Brain pericyte (primary cell): ENCODE data around the gene GCLM.
"Not testable (repeated sequence)": the region's sequence is repeated elsewhere in the genome, so short reads cannot be mapped to it uniquely, and the experiment has no call there.

Experiments used
- DNase-seq: peaks from one replicate; pipeline ENCODE4 v3.0.0-alpha.2; 2012; ENCODE audit warnings: low read depth, low spot score

GCLM gene

DNA sequence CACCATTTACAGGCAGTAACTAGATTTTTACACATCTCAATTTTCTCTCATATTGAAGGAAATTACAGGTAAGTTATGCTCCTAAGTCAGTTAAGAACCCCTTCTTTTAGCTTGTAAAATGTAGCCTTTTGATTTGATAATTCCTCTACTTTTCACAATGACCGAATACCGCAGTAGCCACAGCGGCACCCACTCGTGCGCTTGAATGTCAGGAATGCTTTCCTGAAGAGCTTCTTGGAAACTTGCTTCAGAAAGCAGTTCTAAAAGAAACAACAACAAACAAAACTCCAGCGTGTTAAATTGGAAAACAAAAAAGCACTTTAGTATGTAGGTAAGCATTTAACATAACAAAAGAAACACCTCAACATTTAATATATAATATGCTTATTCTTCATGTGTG is 20.3 kb downstream of the GCLM start:
- DNase-seq, result no peak

GRCh38 chr1:93882269-93882668 is 27.0 kb downstream of the GCLM start:
- no peak for DNase-seq

GRCh38 chr1:93880731-93881130 is 28.5 kb downstream of the GCLM start:
- no peak for DNase-seq

- DNase-seq, result peak; percentile 70
Measured at GRCh38 chr1:93878889-93879586, 30.2 kb downstream of the GCLM start, which contains the start of gene DNTTIP2. TSS of gene DNTTIP2 (minus strand) at chr1:93879206. CDS start at chr1:93879148, 58 bp downstream.

DNA sequence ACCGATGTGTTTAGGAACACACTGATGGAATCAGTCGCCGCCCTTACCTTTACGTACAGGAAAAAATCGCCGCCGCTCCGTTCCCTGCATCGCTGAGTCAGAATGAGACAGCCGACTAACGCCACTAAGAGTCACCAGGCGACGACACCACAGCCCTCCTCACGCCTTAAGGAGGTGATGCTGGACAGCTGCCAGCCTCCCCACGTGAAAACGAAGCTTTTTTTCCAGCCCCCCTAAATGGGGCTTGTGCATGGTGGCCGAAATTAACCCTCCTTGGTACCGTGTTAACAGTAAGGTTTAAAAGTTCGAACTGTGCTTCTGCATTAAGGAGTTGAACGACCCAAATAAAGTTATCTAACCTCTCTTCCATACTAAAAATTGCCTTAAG is 30.7 kb downstream of the GCLM start:
- no peak for DNase-seq

- DNase-seq, result no peak
Measured at GRCh38 chr1:93877529-93877928, 31.7 kb downstream of the GCLM start.

DNA sequence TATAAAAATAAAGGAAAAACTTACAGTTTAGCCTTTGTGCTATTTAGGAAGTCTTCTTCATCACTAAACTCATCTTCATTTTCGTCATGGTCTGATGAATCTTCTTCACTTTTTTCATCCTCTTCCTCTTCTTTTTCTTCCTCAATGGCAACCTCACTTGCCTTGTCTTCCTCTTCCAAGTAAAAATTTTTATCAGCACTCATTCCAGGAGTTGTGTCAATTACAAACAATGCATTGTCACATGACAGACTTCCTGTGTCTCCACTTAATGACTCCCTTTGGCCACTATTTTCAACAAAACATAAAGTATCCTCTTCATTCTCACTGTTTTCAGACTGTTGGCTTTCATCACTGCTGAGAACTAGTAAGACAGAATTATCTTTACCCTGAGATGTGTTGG is 33.0 kb downstream of the GCLM start:
- DNase-seq, result no peak

DNA sequence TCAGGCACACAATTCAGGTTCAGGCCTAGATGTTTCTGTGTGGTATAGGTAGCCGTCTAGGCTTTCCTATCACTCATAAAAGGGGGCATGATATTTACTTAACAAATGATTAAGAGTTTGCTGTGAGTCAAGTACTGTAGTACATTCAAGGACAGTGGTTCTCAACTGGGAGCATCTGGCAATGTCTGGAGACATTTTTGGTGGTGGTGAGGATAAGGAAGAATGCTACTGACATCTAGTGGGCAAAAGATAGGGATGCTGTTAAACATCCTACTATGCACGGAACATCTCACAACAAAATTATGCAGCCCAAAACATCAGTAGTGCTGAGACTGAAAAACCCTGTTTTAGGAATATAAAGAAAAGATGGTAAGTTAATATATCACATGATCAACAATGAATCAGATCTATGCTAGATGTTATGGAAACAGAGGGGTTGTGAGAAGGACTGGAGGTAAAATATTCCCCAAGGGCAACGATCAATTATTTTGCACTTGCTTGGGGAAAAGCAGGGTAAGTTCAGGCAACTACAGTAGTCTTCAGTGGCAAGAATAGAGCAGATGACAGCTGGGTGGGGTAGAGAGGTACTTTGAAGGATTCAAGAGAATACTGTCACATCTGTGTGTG is 35.1 kb downstream of the GCLM start:
- DNase-seq, result no peak

GRCh38 chr1:93871366-93871765 is 37.9 kb downstream of the GCLM start:
- DNase-seq, result no peak

DNA sequence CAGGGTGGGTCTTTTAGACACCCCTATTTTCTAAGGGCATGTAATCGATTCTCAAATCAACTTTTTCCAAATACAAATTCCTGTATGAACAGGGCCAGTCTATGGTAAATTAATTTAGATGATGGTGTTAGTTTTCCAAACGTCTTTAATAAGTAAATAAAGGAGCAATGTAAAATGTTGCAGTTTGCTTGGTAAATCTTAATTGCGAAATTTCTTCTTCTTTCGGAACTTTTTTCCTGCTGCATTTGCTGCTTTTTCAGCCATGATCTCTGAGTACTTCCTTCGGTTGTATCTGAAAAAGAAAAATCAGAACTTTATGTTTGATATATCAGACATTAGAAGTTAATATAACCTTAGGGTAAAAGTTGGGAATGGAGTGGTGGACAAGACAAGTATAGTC is 39.6 kb downstream of the GCLM start:
- no peak for DNase-seq

- not testable (repeated sequence) for DNase-seq
Measured at GRCh38 chr1:93868492-93868891, 40.7 kb downstream of the GCLM start.

GRCh38 chr1:93865253-93865652 is 44.0 kb downstream of the GCLM start:
- DNase-seq, result no peak

- DNase-seq, result no peak
Measured at GRCh38 chr1:93864175-93864574, 45.1 kb downstream of the GCLM start.

GRCh38 chr1:93857653-93858052 is 51.6 kb downstream of the GCLM start:
- DNase-seq, result not testable (repeated sequence)

GRCh38 chr1:93855983-93856382 is 53.2 kb downstream of the GCLM start:
- not testable (repeated sequence) for DNase-seq

DNA sequence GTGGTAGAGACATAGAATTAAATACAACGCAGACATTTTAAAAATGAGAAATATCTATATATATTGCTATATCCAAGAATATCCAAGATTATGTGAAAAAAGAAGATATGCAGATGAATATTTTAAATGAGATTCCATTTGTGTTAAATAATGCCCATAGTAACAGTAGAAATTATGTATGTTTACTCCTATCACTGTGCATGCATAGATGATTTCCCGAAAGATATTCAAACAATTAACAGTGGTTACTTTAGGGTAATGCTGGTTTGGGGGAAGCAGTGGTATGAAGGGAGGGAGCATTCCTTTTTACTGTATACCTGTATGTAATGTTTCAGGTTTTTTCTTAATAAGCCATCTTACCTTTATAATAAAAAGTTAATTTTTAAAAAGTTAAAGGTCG is 55.3 kb downstream of the GCLM start:
- no peak for DNase-seq

DNA sequence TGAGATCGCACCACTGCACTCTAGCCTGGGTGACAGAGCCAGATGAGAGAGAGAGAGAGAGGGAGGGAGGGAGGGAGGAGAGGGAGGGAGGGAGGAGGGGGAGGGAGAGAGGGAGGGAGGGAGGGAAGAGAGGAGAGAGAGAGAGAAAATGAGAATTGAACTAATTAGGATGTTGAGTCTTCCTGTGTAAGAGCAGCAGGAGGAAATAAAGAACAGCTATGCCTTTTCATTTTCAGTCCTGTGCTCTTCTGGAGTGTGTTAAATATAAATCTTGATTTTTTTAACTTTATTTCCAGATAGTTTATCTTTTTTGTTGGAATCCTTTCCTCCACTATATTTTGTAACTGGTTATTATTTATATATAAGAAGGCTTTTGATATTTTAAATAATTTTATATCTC is 57.4 kb downstream of the GCLM start:
- DNase-seq, result no peak

- no peak for DNase-seq
Measured at GRCh38 chr1:93851327-93851712, 57.9 kb downstream of the GCLM start.

- not testable (repeated sequence) for DNase-seq
Measured at GRCh38 chr1:93850687-93851326, 58.4 kb downstream of the GCLM start.

- no peak for DNase-seq
Measured at GRCh38 chr1:93848350-93848883, 60.8 kb downstream of the GCLM start.

GRCh38 chr1:93847811-93848288 is 61.4 kb downstream of the GCLM start:
- no peak for DNase-seq

- no peak for DNase-seq
Measured at GRCh38 chr1:93846992-93847810, 62.0 kb downstream of the GCLM start.
